Smooth muscle cell (in vitro differentiated cells): Measurements from ENCODE around the gene CTDSPL. TPM values are rescaled to one million over a fixed set of nuclear protein-coding genes. Genes with fewer than 3 reads are reported as not detected.

Source experiments
- DNase-seq: peaks from one replicate; lab custom pipeline; 2025; ENCODE audit not compliant: unreplicated experiment; lab: John Stamatoyannopoulos, UW
- H2AFZ ChIP-seq: fragments of 200-600 bp; sonication (generic); 2 replicates; pipeline ENCODE4 v1.6.0; 2016; ENCODE audit warnings: antibody characterized with exemption, low read depth, mild to moderate bottlenecking
- H3F3A ChIP-seq: fragments of 200-600 bp; sonication (generic); 2 replicates; pipeline ENCODE4 v1.6.0; 2017; ENCODE audit warnings: antibody characterized with exemption, low read depth
- H3K27ac ChIP-seq: fragments of 200-600 bp; sonication (generic); 2 replicates; pipeline ENCODE4 v1.5.1; 2016; ENCODE audit warnings: low read depth, mild to moderate bottlenecking
- H3K27me3 ChIP-seq: fragments of 200-600 bp; sonication (generic); 2 replicates; pipeline ENCODE4 v1.6.1; 2016; ENCODE audit warnings: low read depth, mild to moderate bottlenecking
- H3K36me3 ChIP-seq: fragments of 200-600 bp; sonication (generic); 2 replicates; pipeline ENCODE4 v1.5.1; 2016; ENCODE audit warnings: low read depth
- H3K4me1 ChIP-seq: fragments of 200-600 bp; sonication (generic); 2 replicates; pipeline ENCODE4 v1.5.1; 2016; ENCODE audit warnings: low read depth
- H3K4me2 ChIP-seq: fragments of 200-600 bp; sonication (generic); 2 replicates; pipeline ENCODE4 v1.6.0; 2016; ENCODE audit warnings: mild to moderate bottlenecking
- H3K4me3 ChIP-seq: fragments of 200-600 bp; sonication (generic); 2 replicates; pipeline ENCODE4 v1.5.1; 2016; ENCODE audit warnings: mild to moderate bottlenecking
- H3K79me2 ChIP-seq: fragments of 200-600 bp; sonication (generic); 2 replicates; pipeline ENCODE4 v1.6.0; 2016; ENCODE audit warnings: low read depth, mild to moderate bottlenecking
- H3K9ac ChIP-seq: fragments of 200-600 bp; sonication (generic); 2 replicates; pipeline ENCODE4 v1.6.0; 2016; ENCODE audit warnings: low read depth
- H3K9me3 ChIP-seq: fragments of 200-600 bp; sonication (generic); replicated peaks from 2 replicates; pipeline ENCODE4 v1.5.1; 2016; ENCODE audit warnings: low read depth
- H4K20me1 ChIP-seq: fragments of 200-600 bp; sonication (generic); 2 replicates; pipeline ENCODE4 v1.6.0; 2016; ENCODE audit warnings: low read depth
- WGBS: methylation state at CpG from one replicate; pipeline ENCODE4 v1.1.7; 2016; ENCODE audit warnings: low lambda C conversion rate; 5-methylcytosine and 5-hydroxymethylcytosine counted together
- polyA plus RNA-seq: library from polyadenylated mRNA; unstranded; fragments of >200 nt; fragmentation: Nextera tagmentation; extraction: Ambion mirVana; gene quantifications from 2 replicates; pipeline ENCODE4 v1.2.1, GENCODE V29; 2016
- total RNA-seq: library from RNA; depleted of rRNA; stranded (reverse); fragments of >200 nt; gene quantifications from 2 replicates; pipeline ENCODE4 v1.2.3, GENCODE V29; 2014
- TF ChIP-seq, protein P1 (sequence below): fragments of 200-600 bp; sonication (generic); IDR thresholded peaks from 2 replicates; pipeline ENCODE4 v1.5.1; 2017; ENCODE audit warnings: borderline replicate concordance, mild to moderate bottlenecking, antibody characterized with exemption; ENCODE audit not compliant: insufficient read depth, poor library complexity, severe bottlenecking

The CTDSPL gene
- total and polyA plus RNA-seq, 2 experiments from 2014 or later = 31.3 to 34.3 TPM

DNA sequence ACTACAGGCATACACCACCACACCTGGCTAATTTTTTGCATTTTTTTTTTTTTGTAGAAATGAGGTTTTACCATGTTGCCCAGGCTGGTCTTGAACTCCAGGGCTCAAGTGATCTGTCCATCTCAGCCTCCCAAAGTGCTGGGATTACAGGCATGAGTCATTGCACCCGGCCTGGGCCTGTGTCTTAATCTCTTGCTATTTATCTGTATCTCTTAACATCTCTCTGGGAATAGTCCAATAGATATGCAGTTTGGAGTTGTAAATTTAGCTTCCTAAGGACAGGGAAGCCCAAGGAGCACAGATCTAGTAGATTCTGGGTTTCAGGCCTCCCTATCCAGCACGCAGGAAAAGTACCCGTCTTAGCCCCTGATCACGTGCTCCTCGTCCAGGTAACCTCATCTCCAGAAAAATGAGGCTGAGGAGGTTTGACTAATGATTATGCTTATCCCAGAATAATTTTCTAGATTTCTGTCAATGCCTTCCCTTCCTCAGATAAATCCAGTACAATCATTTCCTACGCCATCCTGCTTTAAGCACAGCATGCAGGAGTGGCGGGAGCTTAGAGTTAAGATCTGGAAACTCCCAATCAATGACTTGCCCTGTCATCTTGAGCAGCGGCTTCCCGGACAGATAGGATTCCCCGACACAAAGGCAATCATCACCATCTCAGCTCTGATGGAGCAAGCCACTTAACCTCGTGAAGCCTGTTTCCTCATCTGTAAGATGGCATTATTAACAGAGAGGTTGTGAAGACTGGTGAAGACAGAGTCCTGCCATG lies 12.3 kb upstream of the CTDSPL start:
- H3K9me3 ChIP-seq = no peaks in the 10 kb centered on the region
- peaks cover 20% of the 10 kb centered on the region for H4K20me1 ChIP-seq
- H3K27ac ChIP-seq = no peak overlapping the region
- H2AFZ ChIP-seq = no peak overlapping the region
- H3K4me2 ChIP-seq = no peak overlapping the region
- H3K4me1 ChIP-seq = no peaks in the 10 kb centered on the region
- TF ChIP-seq, protein P1, sequence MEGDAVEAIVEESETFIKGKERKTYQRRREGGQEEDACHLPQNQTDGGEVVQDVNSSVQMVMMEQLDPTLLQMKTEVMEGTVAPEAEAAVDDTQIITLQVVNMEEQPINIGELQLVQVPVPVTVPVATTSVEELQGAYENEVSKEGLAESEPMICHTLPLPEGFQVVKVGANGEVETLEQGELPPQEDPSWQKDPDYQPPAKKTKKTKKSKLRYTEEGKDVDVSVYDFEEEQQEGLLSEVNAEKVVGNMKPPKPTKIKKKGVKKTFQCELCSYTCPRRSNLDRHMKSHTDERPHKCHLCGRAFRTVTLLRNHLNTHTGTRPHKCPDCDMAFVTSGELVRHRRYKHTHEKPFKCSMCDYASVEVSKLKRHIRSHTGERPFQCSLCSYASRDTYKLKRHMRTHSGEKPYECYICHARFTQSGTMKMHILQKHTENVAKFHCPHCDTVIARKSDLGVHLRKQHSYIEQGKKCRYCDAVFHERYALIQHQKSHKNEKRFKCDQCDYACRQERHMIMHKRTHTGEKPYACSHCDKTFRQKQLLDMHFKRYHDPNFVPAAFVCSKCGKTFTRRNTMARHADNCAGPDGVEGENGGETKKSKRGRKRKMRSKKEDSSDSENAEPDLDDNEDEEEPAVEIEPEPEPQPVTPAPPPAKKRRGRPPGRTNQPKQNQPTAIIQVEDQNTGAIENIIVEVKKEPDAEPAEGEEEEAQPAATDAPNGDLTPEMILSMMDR = no peak
- no peak overlapping the region for H3K9ac ChIP-seq
- no peak overlapping the region for H3K4me3 ChIP-seq
- no peak for DNase-seq
- H3K36me3 ChIP-seq = no peaks in the 10 kb centered on the region
- no peaks in the 10 kb centered on the region for H3K79me2 ChIP-seq
- H3K27me3 ChIP-seq = no peaks in the 10 kb centered on the region
- 42% methylated on average over 11 of the region's 11 CpGs for WGBS
- H3F3A ChIP-seq = no peaks in the 10 kb centered on the region

DNA sequence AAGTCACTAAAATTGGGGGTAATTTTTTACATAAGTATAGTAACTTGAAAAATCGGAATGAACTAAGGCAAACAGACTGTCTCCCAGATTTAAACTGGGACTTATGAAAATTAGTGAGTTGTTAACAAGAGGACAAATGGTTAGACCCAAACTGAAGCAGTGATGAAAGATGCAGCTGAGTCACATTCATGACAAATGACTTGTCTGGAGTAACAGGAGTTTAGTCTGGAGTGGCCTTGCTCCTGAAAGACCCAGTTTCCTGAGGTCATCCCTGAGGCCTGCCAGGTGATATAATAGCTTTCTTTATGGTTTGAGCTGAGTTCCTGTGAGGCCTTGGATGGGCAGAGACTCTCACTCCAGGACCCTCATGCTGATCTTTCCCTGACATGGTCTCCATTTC lies 9.6 kb upstream of the CTDSPL start:
- H3K9me3 ChIP-seq = no peaks in the 10 kb centered on the region
- H3K79me2 ChIP-seq = no peaks in the 10 kb centered on the region
- H3K4me3 ChIP-seq = no peak overlapping the region
- H2AFZ ChIP-seq = no peak overlapping the region
- TF ChIP-seq, protein P1 = no peak
- H3K4me2 ChIP-seq = peak overlapping the region; percentile 26
- H3F3A ChIP-seq = no peaks in the 10 kb centered on the region
- H4K20me1 ChIP-seq = peaks cover 31% of the 10 kb centered on the region
- no peaks in the 10 kb centered on the region for H3K36me3 ChIP-seq
- no peak for DNase-seq
- no peaks in the 10 kb centered on the region for H3K27me3 ChIP-seq
- WGBS = 82% methylated on average over 1 of the region's 1 CpG
- H3K27ac ChIP-seq = peak overlapping the region; percentile 32
- no peaks in the 10 kb centered on the region for H3K4me1 ChIP-seq
- H3K9ac ChIP-seq = no peak overlapping the region

DNA sequence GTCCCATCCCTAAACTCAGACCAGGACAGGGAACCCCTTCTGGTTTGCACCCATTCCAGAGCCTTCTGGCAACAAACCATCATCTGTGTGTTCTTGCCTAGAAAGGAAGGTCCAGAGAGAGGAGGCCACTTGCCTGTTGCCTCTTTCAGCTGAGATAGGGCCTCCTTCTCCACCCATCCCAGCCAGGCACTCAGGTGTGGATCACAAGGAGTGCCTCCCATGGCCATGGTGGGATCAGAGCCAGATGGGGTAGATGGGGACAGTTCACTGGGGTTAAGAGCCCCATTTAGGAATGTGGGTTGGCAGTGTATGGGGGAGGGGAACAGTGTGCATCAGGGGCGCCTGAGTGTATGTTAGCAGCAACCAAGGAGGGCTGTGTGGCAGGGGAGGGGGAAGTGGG lies 8.9 kb upstream of the CTDSPL start:
- Histone ChIP-seq H3K9me3 (no peaks in the 10 kb centered on the region), H3K79me2 (no peaks in the 10 kb centered on the region), H3K36me3 (no peaks in the 10 kb centered on the region), H3K9ac (no peak overlapping the region), H3K27me3 (no peaks in the 10 kb centered on the region), H3K4me1 (no peaks in the 10 kb centered on the region), H4K20me1 (peaks cover 26% of the 10 kb centered on the region), H3K27ac (no peak overlapping the region), H2AFZ (no peak overlapping the region), H3F3A (no peaks in the 10 kb centered on the region), H3K4me2 (no peak overlapping the region), H3K4me3 (no peak overlapping the region)
- 100% methylated on average over 1 of the region's 1 CpG for WGBS
- no peak for DNase-seq
- TF ChIP-seq, protein P1 = no peak

DNA sequence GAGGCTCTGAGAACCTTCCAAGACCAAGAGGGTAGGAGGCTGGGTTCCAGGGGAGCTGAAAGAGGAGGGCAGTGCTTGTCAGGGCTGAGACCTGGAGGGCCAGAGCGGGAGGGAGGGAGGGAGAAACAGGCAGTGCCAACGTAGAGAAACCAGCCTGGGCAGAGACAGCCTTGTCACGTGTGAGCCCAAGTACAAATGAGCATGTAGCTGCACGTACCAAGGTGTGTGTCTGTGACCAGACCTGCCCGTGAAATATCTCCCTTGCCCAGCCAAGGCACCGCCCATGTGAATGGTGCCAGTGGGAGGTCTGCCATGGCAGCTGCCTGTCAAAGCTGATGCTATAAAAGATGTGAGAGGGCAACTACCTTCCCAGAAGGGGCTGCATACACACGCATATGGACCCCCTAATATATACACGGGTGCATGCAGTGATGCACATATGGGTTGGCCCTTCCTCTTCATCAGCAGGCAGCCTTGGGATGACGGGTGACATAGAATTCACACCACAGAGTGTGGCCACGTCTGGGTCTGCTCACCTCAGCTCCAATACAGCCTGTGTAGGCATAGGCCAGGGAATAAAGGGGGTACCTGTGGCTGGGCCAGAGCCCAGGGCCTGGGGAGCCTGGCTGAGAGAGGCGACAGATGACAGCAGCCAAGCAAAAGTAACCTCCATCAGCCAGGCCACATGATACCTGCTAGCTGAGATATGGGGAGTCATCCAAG lies 7.8 kb upstream of the CTDSPL start:
- peaks cover 25% of the 10 kb centered on the region for H4K20me1 ChIP-seq
- H3K9ac ChIP-seq = no peak overlapping the region
- H3K4me2 ChIP-seq = no peak overlapping the region
- no peaks in the 10 kb centered on the region for H3K27me3 ChIP-seq
- H3F3A ChIP-seq = no peaks in the 10 kb centered on the region
- no peaks in the 10 kb centered on the region for H3K9me3 ChIP-seq
- 90% methylated on average over 9 of the region's 11 CpGs for WGBS
- H3K4me1 ChIP-seq = no peaks in the 10 kb centered on the region
- H3K36me3 ChIP-seq = no peaks in the 10 kb centered on the region
- no peak for DNase-seq
- no peak overlapping the region for H3K27ac ChIP-seq
- TF ChIP-seq, protein P1 = no peak
- H3K4me3 ChIP-seq = no peak overlapping the region
- peaks cover 5% of the 10 kb centered on the region for H3K79me2 ChIP-seq
- H2AFZ ChIP-seq = no peak overlapping the region
